Mucosa of descending colon (tissue), 3 donors: ENCODE results near the gene DDAH1. TPM values are rescaled to one million over a fixed set of nuclear protein-coding genes. Genes with fewer than 3 reads are reported as not detected.
"Not testable (repeated sequence)": the region's sequence is repeated elsewhere in the genome, so short reads cannot be mapped to it uniquely, and the experiment has no call there.

Source experiments
- ATAC-seq: fragments of 200-7000 bp; cut with Tn5 transposase; one replicate; pipeline ENCODE4 v1.9.1; 2020; ENCODE audit warnings: mild to moderate bottlenecking, moderate library complexity
- DNase-seq, 3 donors: peaks; one replicate each; pipeline ENCODE4 v3.0.0-alpha.2; 2020
- H3K36me3 ChIP-seq: fragments of 200-600 bp; one replicate; pipeline ENCODE4 v1.8.0; 2021; ENCODE audit warnings: low read depth, mild to moderate bottlenecking
- H3K4me1 ChIP-seq: fragments of 200-600 bp; one replicate; pipeline ENCODE4 v1.8.0; 2021; ENCODE audit warnings: low read depth, mild to moderate bottlenecking
- H3K4me3 ChIP-seq: fragments of 200-600 bp; one replicate; pipeline ENCODE4 v1.8.0; 2021; ENCODE audit warnings: mild to moderate bottlenecking
- H3K9me3 ChIP-seq: fragments of 200-600 bp; one replicate; pipeline ENCODE4 v1.8.0; 2021; ENCODE audit warnings: mild to moderate bottlenecking
- intact Hi-C, 2 donors: fragments of 100-400 bp; cut with DNase I in 1 of 2; cut with micrococcal nuclease in 1 of 2; formaldehyde crosslinking; loops; one replicate each; pipeline versions ENCODE4 v1.11.0 to v1.11.1; 2022; cut with DNase I, micrococcal nuclease
- total RNA-seq, 3 donors: library from RNA; stranded (reverse); fragmentation: NEBNext Ultra II Directional in 2 of 3; extraction: Animal tissue kit (Norgen Biotek cat#: 25700) in 2 of 3; gene quantifications; one replicate each; pipeline versions ENCODE4 v1.2.1 to v1.2.4, GENCODE V29; 2021 to 2023
- TF ChIP-seq, protein P1 (sequence below): fragments of 200-600 bp; IDR thresholded peaks from one replicate; pipeline ENCODE4 v1.8.0; 2022; ENCODE audit warnings: antibody characterized with exemption, mild to moderate bottlenecking
- donor health status: DM: no; HTN: no; CAD: no; lungs with moderate emphysema.
- donor health status: DM: no; HTN: no; CAD: no.
- donor health status: DM: no; HTN: yes; CAD: no.

The DDAH1 gene
- total RNA-seq, 3 donors from 2014 or later = 45.9 to 86.3 (median 74.1) TPM

DNA sequence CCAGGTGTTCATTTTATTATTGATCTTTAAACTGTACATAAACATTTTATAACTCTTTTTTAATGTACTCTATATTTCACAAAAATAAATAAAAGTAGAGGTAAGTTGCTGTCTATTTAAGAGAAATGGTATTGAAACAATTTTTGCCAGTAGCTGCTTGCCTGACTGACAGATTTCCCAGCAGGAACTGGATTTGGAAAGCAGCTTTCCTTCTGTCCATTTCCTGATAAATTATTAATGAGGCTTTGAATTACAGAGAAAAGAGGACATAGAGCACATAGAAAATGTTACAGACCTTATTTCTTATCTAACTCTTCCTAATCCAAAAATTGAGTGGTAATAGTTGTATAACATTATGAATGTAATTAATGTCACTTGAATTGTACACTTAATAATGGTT is 108.8 kb downstream of the DDAH1 start:
- Histone ChIP-seq H3K4me1 (no peaks in the 10 kb centered on the region), H3K36me3 (no peaks in the 10 kb centered on the region), H3K9me3 (no peaks in the 10 kb centered on the region), H3K4me3 (no peak overlapping the region)
- DNase-seq (no peak), ATAC-seq (no peak)
- intact Hi-C loops = no loop called here
- TF ChIP-seq, protein P1, sequence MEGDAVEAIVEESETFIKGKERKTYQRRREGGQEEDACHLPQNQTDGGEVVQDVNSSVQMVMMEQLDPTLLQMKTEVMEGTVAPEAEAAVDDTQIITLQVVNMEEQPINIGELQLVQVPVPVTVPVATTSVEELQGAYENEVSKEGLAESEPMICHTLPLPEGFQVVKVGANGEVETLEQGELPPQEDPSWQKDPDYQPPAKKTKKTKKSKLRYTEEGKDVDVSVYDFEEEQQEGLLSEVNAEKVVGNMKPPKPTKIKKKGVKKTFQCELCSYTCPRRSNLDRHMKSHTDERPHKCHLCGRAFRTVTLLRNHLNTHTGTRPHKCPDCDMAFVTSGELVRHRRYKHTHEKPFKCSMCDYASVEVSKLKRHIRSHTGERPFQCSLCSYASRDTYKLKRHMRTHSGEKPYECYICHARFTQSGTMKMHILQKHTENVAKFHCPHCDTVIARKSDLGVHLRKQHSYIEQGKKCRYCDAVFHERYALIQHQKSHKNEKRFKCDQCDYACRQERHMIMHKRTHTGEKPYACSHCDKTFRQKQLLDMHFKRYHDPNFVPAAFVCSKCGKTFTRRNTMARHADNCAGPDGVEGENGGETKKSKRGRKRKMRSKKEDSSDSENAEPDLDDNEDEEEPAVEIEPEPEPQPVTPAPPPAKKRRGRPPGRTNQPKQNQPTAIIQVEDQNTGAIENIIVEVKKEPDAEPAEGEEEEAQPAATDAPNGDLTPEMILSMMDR = no peak

DNA sequence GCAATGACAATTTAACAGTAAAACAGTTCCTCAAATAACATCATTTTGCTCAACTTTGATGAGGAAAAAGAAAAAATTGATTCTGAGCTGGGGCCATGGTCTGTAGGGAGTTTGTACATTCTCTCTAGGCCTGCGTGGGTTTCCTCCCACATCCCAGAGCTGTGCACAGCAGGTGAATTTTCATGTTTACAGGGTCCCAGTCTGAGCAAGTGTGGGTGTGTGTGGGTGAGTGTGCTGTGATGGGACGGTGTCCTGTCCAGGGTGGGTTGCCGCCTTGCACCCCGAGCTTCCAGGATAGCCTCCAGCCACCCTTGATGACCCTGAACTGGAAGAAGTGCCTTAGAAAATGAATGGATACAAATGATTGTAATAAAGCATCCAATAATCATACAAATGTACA is 112.9 kb downstream of the DDAH1 start:
- TF ChIP-seq, protein P1 = no peak
- no peaks in the 10 kb centered on the region for H3K36me3 ChIP-seq
- no peaks in the 10 kb centered on the region for H3K9me3 ChIP-seq
- no peak for DNase-seq
- ATAC-seq = no peak
- H3K4me1 ChIP-seq = no peaks in the 10 kb centered on the region
- intact Hi-C loops = no loop called here
- no peak overlapping the region for H3K4me3 ChIP-seq

GRCh38 chr1:85351202-85351828 is 113.6 kb downstream of the DDAH1 start:
- no peak for ATAC-seq
- Histone ChIP-seq H3K9me3 (no peaks in the 10 kb centered on the region), H3K4me1 (no peaks in the 10 kb centered on the region), H3K4me3 (no peak overlapping the region), H3K36me3 (no peaks in the 10 kb centered on the region)
- intact Hi-C loops = no loop called here
- TF ChIP-seq, protein P1 = no peak
- no peak for DNase-seq

- Histone ChIP-seq H3K4me1 (no peaks in the 10 kb centered on the region), H3K4me3 (no peak overlapping the region), H3K9me3 (no peaks in the 10 kb centered on the region), H3K36me3 (no peaks in the 10 kb centered on the region)
- ATAC-seq = no peak
- TF ChIP-seq, protein P1 = no peak
- intact Hi-C loops = no loop called here
- no peak for DNase-seq
Measured at GRCh38 chr1:85349224-85349623, 115.7 kb downstream of the DDAH1 start.

GRCh38 chr1:85347908-85348307 is 117.1 kb downstream of the DDAH1 start:
- no peaks in the 10 kb centered on the region for H3K9me3 ChIP-seq
- H3K36me3 ChIP-seq = no peaks in the 10 kb centered on the region
- no peaks in the 10 kb centered on the region for H3K4me1 ChIP-seq
- TF ChIP-seq, protein P1 = no peak
- no peak overlapping the region for H3K4me3 ChIP-seq
- no peak for DNase-seq
- ATAC-seq = no peak
- intact Hi-C loops = no loop called here

GRCh38 chr1:85347275-85347674 is 117.7 kb downstream of the DDAH1 start:
- H3K36me3 ChIP-seq, H3K4me3 ChIP-seq, intact Hi-C loops, H3K4me1 ChIP-seq, DNase-seq, H3K9me3 ChIP-seq, ATAC-seq: not testable (repeated sequence)
